GM12878 (cell line): ENCODE measurements around the gene TTC32. TPM values are rescaled to one million over a fixed set of nuclear protein-coding genes. Genes with fewer than 3 reads are reported as not detected.

Source experiments
- ATAC-seq: fragments of 200-7000 bp; cut with Tn5 transposase; 3 replicates; pipeline ENCODE4 v1.9.1; 2020; ENCODE audit warnings: mild to moderate bottlenecking, moderate library complexity
- BruUV-seq: library from RNA; stranded (reverse); fragments of 400-500 nt; replicated peaks from 2 replicates; lab custom pipeline; 2021; lab: Mats Ljungman, UMichigan
- CTCF ChIA-PET: fragments of 300-600 bp; sonication (Branson Sonifier 250); formaldehyde crosslinking; extraction: SDS; loops from one replicate; lab custom pipeline; 2021; ENCODE audit warnings: inconsistent platforms; lab: Yijun Ruan, JAX
- POLR2A ChIA-PET: fragments of 350-600 bp; formaldehyde crosslinking; extraction: SDS; loops from one replicate; lab custom pipeline; 2021; ENCODE audit warnings: inconsistent platforms; lab: Charles Lee
- RAD21 ChIA-PET: fragments of 300-600 bp; sonication (Branson Sonifier 250); formaldehyde crosslinking; loops from one replicate; lab custom pipeline; 2023; ENCODE audit warnings: antibody characterized with exemption; ENCODE audit not compliant: unreplicated experiment; lab: Charles Lee
- SMC1A ChIA-PET: fragments of 300-600 bp; sonication (Branson Sonifier 250); formaldehyde crosslinking; loops from one replicate; lab custom pipeline; 2023; ENCODE audit not compliant: unreplicated experiment, uncharacterized antibody; lab: Charles Lee
- DNase-seq: peaks from one replicate; pipeline ENCODE4 v3.0.0-alpha.2; 2011; ENCODE audit warnings: low read depth, low spot score
- FAIRE-seq: peaks from 3 replicates; lab custom pipeline; 2011; peaks lifted over from hg19 to GRCh38; lab: Jason Lieb, UNC
- H2AFZ ChIP-seq: 2 replicates; pipeline ENCODE4 v1.6.0; 2011; ENCODE audit warnings: low read depth, low read length, control low read depth; ENCODE audit not compliant: control insufficient read depth
- H3K27ac ChIP-seq: 2 replicates; pipeline ENCODE4 v1.5.1; 2011; ENCODE audit warnings: control low read depth; ENCODE audit not compliant: control insufficient read depth, insufficient read depth
- H3K27me3 ChIP-seq, 2 experiments: replicated peaks in 1 of 2; 2 replicates each; pipeline versions ENCODE4 v1.6.0 to v1.6.1; 2011; ENCODE audit warnings: low read length in 1 of 2; ENCODE audit not compliant: control insufficient read depth in 2 of 2, insufficient read depth in 2 of 2
- H3K36me3 ChIP-seq, 2 experiments: 2 replicates each; pipeline ENCODE4 v1.5.1; 2011; ENCODE audit warnings: low read length in 1 of 2; ENCODE audit not compliant: control insufficient read depth in 2 of 2, insufficient read depth in 2 of 2
- H3K4me1 ChIP-seq: 2 replicates; pipeline ENCODE4 v1.6.1; 2011; ENCODE audit warnings: mild to moderate bottlenecking, low read length, moderate library complexity, mixed read lengths; ENCODE audit not compliant: control insufficient read depth, insufficient read depth
- H3K4me2 ChIP-seq: 2 replicates; pipeline ENCODE4 v1.6.0; 2011; ENCODE audit warnings: control low read depth; ENCODE audit not compliant: control insufficient read depth, insufficient read depth
- H3K4me3 ChIP-seq: fragments of 200-600 bp; sonication (generic); 2 replicates; pipeline ENCODE4 v1.5.1; 2016
- H3K79me2 ChIP-seq: 2 replicates; pipeline ENCODE4 v1.6.0; 2011; ENCODE audit warnings: low read length; ENCODE audit not compliant: control insufficient read depth, insufficient read depth
- H3K9ac ChIP-seq: 2 replicates; pipeline ENCODE4 v1.8.0; 2011; ENCODE audit warnings: low read length, control low read depth, mixed read lengths; ENCODE audit not compliant: control insufficient read depth, insufficient read depth
- H3K9me3 ChIP-seq: replicated peaks from 3 replicates; pipeline ENCODE4 v1.5.1; 2011; ENCODE audit warnings: mild to moderate bottlenecking, low read length; ENCODE audit not compliant: control insufficient read depth, insufficient read depth
- H4K20me1 ChIP-seq: 2 replicates; pipeline ENCODE4 v1.6.0; 2011; ENCODE audit not compliant: control insufficient read depth, insufficient read depth
- ASH2L ChIP-seq: fragments of 300-600, 200-600 bp; sonication (generic); IDR thresholded peaks from 2 replicates; pipeline ENCODE4 v1.6.1; 2017; ENCODE audit warnings: low read depth, mild to moderate bottlenecking, borderline replicate concordance
- CHD1 ChIP-seq: IDR thresholded peaks from 2 replicates; pipeline ENCODE4 v1.6.1; 2012; ENCODE audit warnings: low read depth, low read length, improper control_type of control experiment
- DPF2 ChIP-seq: fragments of 450-650 bp; IDR thresholded peaks from 2 replicates; pipeline ENCODE4 v1.6.1; 2017; ENCODE audit warnings: mild to moderate bottlenecking
- EP300 ChIP-seq, 2 experiments: fragments of 150-350 bp in 1 of 2; IDR thresholded peaks; 2 replicates each; pipeline ENCODE4 v1.6.1; 2011 to 2012; ENCODE audit warnings: low read depth in 2 of 2, low read length in 2 of 2, borderline replicate concordance in 1 of 2, improper control_type of control experiment in 1 of 2, inconsistent platforms in 1 of 2; ENCODE audit not compliant: control insufficient read depth in 1 of 2
- FOS ChIP-seq: IDR thresholded peaks from 3 replicates; pipeline ENCODE4 v1.6.1; 2011; ENCODE audit warnings: borderline replicate concordance; ENCODE audit not compliant: insufficient read length; ENCODE audit errors: extremely low read depth
- GABPA ChIP-seq: IDR thresholded peaks from 2 replicates; pipeline ENCODE4 v1.6.1; 2014; ENCODE audit warnings: antibody characterized with exemption, low read depth, mild to moderate bottlenecking, inconsistent platforms
- HDGF ChIP-seq: fragments of 450-650 bp; IDR thresholded peaks from 2 replicates; pipeline ENCODE4 v1.6.1; 2016; ENCODE audit warnings: antibody characterized with exemption
- MTA2 ChIP-seq: fragments of 450-650 bp; IDR thresholded peaks from 2 replicates; pipeline ENCODE4 v1.6.1; 2016; ENCODE audit warnings: low read depth, mild to moderate bottlenecking, moderate library complexity
- NFIC ChIP-seq: IDR thresholded peaks from 2 replicates; pipeline ENCODE4 v1.6.1; 2012; ENCODE audit warnings: low read depth, mild to moderate bottlenecking, inconsistent platforms, low read length, moderate library complexity
- NRF1 ChIP-seq: conservative IDR thresholded peaks from 2 replicates; pipeline ENCODE4 v1.6.1; 2011; ENCODE audit warnings: mild to moderate bottlenecking, low read depth, low read length, improper control_type of control experiment
- RBBP5 ChIP-seq: fragments of 200-600 bp; sonication (generic); conservative IDR thresholded peaks from 2 replicates; pipeline ENCODE4 v1.6.1; 2016
- RFX5 ChIP-seq: IDR thresholded peaks from 2 replicates; pipeline ENCODE4 v1.6.1; 2011; ENCODE audit warnings: low read depth, low read length, improper control_type of control experiment
- SREBF1 ChIP-seq: IDR thresholded peaks from 2 replicates; pipeline ENCODE4 v1.6.1; 2012; ENCODE audit warnings: mild to moderate bottlenecking, low read length
- TAF1 ChIP-seq: IDR thresholded peaks from 2 replicates; pipeline ENCODE4 v1.6.1; 2011; ENCODE audit warnings: mild to moderate bottlenecking, low read depth, low read length, borderline replicate concordance
- TBL1XR1 ChIP-seq: IDR thresholded peaks from 2 replicates; pipeline ENCODE4 v1.6.1; 2012; ENCODE audit warnings: low read depth, low read length, improper control_type of control experiment
- TCF12 ChIP-seq: IDR thresholded peaks from 2 replicates; pipeline ENCODE4 v1.6.1; 2011; ENCODE audit warnings: low read depth, mild to moderate bottlenecking, low read length
- in situ Hi-C: fragments of 300-500 bp; cut with MboI; formaldehyde crosslinking; loops from 9 replicates; pipeline ENCODE4 v1.14.3; 2018; ENCODE audit warnings: mixed read lengths
- intact Hi-C: fragments of 100-400 bp; cut with micrococcal nuclease; formaldehyde crosslinking; loops from one replicate; pipeline ENCODE4 v1.14.2; 2022; ENCODE audit not compliant: unreplicated experiment
- polyA plus RNA-seq, 11 experiments: library from polyadenylated mRNA; depleted of rRNA in 4 of 11; unstranded in 6 of 11; stranded (reverse) in 5 of 11; fragments of >200 nt; fragmentation: Nextera tagmentation in 4 of 11; fragmentation: Illumina TruSeq in 1 of 11; extraction: Ambion mirVana in 4 of 11; extraction: Trizol in 1 of 11; gene quantifications; 1 replicate in 1 of 11; 2 replicates in 10 of 11; pipeline versions ENCODE4 v1.2.1 to v1.2.3, GENCODE V29; 2011 to 2016; ENCODE audit warnings: inconsistent platforms in 2 of 11, missing spikeins in 2 of 11, low read depth in 1 of 11
- total RNA-seq, 4 experiments: library from RNA; depleted of rRNA in 3 of 4; stranded (reverse); fragments of >200 nt in 3 of 4; fragmentation: Illumina TruSeq in 1 of 4; extraction: Trizol in 1 of 4; gene quantifications; 2 replicates each; pipeline versions ENCODE4 v1.2.1 to v1.2.3, GENCODE V29; 2013 to 2021
- TF ChIP-seq, protein P1 (sequence below): fragments of 450-650 bp; IDR thresholded peaks from 2 replicates; pipeline ENCODE4 v1.6.1; 2017; ENCODE audit warnings: low read depth, mild to moderate bottlenecking, moderate library complexity
- TF ChIP-seq, protein P2 (sequence below): IDR thresholded peaks from 2 replicates; pipeline ENCODE4 v1.6.1; 2012; ENCODE audit warnings: improper control_type of control experiment, low read depth, low read length; ENCODE audit not compliant: insufficient replicate concordance

TTC32 gene
- total and polyA plus RNA-seq, 10 of the 15 experiments (the other 5 are each of a cell fraction or from before 2014, with no cell fraction given), result 11.1 to 30.0 (median 19.7) TPM

DNA sequence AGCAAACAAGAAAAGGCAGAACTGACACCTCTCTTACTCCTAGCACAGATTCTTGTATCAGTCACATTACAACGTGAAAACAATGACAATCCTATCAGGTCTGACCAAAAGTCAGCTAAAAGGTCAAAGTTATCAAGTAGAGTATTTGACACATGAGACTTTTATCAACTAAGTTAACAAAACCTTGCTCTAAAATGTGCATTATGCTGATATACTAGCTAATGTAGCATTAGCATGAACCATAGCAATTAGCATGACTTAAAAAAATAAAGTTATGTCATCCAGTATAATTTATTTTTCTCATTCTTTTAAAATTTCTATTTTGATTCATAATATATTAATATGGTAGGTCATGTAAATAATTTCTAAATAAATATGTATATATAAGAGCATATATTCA, 41.4 kb upstream of the TTC32 start (continued):
- TF ChIP-seq, protein P1, sequence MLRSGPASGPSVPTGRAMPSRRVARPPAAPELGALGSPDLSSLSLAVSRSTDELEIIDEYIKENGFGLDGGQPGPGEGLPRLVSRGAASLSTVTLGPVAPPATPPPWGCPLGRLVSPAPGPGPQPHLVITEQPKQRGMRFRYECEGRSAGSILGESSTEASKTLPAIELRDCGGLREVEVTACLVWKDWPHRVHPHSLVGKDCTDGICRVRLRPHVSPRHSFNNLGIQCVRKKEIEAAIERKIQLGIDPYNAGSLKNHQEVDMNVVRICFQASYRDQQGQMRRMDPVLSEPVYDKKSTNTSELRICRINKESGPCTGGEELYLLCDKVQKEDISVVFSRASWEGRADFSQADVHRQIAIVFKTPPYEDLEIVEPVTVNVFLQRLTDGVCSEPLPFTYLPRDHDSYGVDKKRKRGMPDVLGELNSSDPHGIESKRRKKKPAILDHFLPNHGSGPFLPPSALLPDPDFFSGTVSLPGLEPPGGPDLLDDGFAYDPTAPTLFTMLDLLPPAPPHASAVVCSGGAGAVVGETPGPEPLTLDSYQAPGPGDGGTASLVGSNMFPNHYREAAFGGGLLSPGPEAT, result no peak
- TF ChIP-seq FOS (no peak), SREBF1 (no peak), NRF1 (no peak), GABPA (no peak), RBBP5 (no peak), NFIC (no peak)

DNA sequence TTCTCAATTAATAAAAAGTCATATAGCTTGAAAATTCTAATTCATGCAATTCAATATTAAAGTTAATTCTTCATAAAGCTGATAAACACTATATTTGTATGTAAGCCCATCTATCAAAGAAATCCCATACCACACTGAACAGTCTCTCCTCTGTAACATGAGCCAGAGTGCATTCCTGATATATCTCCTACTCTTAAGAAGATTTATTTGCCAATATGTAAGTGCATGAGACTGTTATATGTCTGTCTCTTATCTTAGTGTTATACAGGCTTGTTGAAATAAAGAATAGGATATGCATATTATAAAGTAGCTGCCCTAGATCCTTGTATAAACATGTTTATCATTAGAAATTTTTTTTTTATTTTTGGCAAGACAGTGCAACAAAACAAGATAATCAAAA, 40.4 kb upstream of the TTC32 start:
- CTCF ChIA-PET, result interaction anchor here (0.8 to 1.7 kb wide), 6 partner anchors 9 to 158 kb away, joined by 3 to 6 read pairs (median 4); no protein-coding TSS in a partner anchor
- TF ChIP-seq HDGF (no peak), CHD1 (no peak), RFX5 (no peak), EP300 (IDR thresholded peaks at IDR 0.05; ENCODE audit: borderline replicate concordance in 1 of 2, control insufficient read depth in 1 of 2, low read depth in 2 of 2, low read length in 2 of 2) (no peak), TBL1XR1 (no peak), ASH2L (no peak), MTA2 (no peak), DPF2 (no peak), TAF1 (no peak), TCF12 (no peak)
- TF ChIP-seq, protein P2, sequence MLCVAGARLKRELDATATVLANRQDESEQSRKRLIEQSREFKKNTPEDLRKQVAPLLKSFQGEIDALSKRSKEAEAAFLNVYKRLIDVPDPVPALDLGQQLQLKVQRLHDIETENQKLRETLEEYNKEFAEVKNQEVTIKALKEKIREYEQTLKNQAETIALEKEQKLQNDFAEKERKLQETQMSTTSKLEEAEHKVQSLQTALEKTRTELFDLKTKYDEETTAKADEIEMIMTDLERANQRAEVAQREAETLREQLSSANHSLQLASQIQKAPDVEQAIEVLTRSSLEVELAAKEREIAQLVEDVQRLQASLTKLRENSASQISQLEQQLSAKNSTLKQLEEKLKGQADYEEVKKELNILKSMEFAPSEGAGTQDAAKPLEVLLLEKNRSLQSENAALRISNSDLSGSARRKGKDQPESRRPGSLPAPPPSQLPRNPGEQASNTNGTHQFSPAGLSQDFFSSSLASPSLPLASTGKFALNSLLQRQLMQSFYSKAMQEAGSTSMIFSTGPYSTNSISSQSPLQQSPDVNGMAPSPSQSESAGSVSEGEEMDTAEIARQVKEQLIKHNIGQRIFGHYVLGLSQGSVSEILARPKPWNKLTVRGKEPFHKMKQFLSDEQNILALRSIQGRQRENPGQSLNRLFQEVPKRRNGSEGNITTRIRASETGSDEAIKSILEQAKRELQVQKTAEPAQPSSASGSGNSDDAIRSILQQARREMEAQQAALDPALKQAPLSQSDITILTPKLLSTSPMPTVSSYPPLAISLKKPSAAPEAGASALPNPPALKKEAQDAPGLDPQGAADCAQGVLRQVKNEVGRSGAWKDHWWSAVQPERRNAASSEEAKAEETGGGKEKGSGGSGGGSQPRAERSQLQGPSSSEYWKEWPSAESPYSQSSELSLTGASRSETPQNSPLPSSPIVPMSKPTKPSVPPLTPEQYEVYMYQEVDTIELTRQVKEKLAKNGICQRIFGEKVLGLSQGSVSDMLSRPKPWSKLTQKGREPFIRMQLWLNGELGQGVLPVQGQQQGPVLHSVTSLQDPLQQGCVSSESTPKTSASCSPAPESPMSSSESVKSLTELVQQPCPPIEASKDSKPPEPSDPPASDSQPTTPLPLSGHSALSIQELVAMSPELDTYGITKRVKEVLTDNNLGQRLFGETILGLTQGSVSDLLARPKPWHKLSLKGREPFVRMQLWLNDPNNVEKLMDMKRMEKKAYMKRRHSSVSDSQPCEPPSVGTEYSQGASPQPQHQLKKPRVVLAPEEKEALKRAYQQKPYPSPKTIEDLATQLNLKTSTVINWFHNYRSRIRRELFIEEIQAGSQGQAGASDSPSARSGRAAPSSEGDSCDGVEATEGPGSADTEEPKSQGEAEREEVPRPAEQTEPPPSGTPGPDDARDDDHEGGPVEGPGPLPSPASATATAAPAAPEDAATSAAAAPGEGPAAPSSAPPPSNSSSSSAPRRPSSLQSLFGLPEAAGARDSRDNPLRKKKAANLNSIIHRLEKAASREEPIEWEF, result no peak

More for the DNA sequence above, 40.4 kb upstream of the TTC32 start:
- in situ Hi-C loops (no loop called here), intact Hi-C loops (no loop called here)
- Histone ChIP-seq H3K9me3 (no peaks in the 10 kb centered on the region), H3K4me2 (no peak overlapping the region), H3K79me2 (no peaks in the 10 kb centered on the region), H3K4me1 (no peaks in the 10 kb centered on the region), H2AFZ (no peak overlapping the region), H3K27me3 (no peaks in the 10 kb centered on the region), H3K36me3 (no peaks in the 10 kb centered on the region), H3K27ac (no peak overlapping the region), H3K4me3 (no peak overlapping the region), H3K9ac (no peak overlapping the region), H4K20me1 (no peaks in the 10 kb centered on the region)
- ATAC-seq (no peak), FAIRE-seq (peak; percentile 38), DNase-seq (no peak)
- no TSS peak for BruUV-seq
- ChIA-PET SMC1A (interaction anchor here (0.7 to 2.7 kb wide), 5 partner anchors 9 to 1836 kb away, joined by 3 to 9 read pairs (median 4); no protein-coding TSS in a partner anchor), POLR2A (no interaction called here), RAD21 (no interaction called here)
